WI38 (cell line): ENCODE measurements around the gene EPB41L1.
"Not testable (repeated sequence)": the region's sequence is repeated elsewhere in the genome, so short reads cannot be mapped to it uniquely, and the experiment has no call there.

Source experiments
- H3K4me3 ChIP-seq: 2 replicates; pipeline ENCODE4 v1.5.1; 2011; ENCODE audit warnings: low read depth, mild to moderate bottlenecking, control low read depth, low read length
- CTCF ChIP-seq: IDR thresholded peaks from 2 replicates; pipeline ENCODE4 v1.5.1; 2012; ENCODE audit warnings: low read depth, mild to moderate bottlenecking, control low read depth, low read length

The EPB41L1 gene

DNA sequence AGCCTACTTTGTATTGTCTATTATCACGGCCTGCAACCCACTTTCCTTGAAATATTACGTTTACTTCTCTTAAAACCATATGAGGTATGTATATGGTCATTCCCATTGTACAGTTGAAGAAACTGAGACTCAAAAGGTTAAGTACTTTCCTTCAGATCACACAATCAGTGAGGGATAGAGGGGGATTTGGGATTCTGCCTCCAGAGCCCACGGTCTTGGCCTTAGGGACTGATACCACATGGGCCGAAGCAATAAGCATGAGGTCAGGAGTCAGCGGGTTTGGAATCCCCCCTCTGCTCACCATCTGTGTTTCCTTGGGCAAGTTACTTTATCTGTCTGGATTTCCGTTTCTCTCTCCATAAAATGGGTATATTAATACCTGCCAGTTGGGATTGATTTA lies 19.4 kb upstream of the EPB41L1 start:
- no peak for TF ChIP-seq CTCF
- H3K4me3 ChIP-seq: no peak overlapping the region

- TF ChIP-seq CTCF: no peak
- H3K4me3 ChIP-seq: no peak overlapping the region
Measured at GRCh38 chr20:36135821-36136220, 18.7 kb upstream of the EPB41L1 start.

DNA sequence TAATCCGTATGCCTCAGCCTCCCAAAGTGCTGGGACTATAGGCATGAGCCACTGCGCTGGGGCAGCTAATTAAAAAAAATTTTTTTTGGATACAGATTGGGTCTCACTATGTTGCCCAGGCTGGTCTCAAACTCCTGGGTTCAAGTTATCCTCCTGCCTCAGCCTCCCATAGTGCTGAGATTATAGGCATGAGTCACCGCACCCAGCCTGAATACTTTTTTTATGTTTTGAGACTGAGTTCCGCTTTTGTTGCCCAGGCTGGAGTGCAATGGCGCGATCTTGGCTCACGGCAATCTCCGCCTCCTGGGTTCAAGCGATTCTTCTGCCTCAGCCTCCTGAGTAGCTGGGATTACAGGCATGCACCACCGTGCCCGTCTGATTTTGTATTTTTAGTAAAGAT lies 17.2 kb upstream of the EPB41L1 start:
- not testable (repeated sequence) for H3K4me3 ChIP-seq

DNA sequence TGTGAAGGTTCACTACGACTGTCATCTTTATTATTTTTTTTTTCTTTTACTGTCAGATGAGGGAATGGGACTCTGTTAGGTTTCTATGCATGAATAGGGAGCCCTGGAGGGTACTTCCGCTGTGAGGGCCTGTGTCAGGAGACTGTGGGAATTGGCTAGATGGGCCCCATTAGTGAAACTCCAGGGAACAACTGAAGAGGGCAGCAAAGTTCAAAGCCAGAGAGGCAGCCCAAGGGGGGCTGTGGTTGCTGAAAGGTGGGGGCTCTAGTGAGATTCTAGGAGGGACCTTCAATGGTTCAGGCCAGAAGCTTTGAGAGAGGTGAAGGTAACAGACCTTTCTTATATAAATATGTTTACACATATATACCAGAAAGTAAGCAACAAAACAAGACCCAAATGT lies 13.2 kb upstream of the EPB41L1 start:
- H3K4me3 ChIP-seq: no peak overlapping the region
- TF ChIP-seq CTCF: no peak

GRCh38 chr20:36144336-36144735 lies 10.2 kb upstream of the EPB41L1 start:
- TF ChIP-seq CTCF: no peak
- H3K4me3 ChIP-seq: no peak overlapping the region

GRCh38 chr20:36145877-36146707 lies 8.4 kb upstream of the EPB41L1 start:
- TF ChIP-seq CTCF: no peak
- H3K4me3 ChIP-seq: no peak overlapping the region

DNA sequence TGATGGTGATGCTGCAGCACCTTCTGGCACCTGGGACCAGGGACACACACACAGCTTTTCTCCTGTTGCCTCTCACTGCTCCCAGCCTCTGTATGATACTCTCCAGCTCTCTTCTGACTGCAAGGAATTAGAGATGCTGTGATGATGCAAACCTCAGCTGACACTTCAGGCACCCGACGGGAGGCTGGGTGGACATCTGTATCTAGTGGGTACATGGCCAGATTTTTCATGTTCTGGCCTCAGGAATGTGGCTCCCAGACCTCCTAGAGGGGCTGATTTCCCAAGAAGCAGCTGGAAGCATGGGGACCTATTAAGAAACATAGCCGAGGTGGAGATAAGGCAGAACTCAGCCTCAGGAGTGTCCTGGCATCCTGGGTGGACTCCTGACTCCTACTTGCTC lies 6.8 kb upstream of the EPB41L1 start:
- H3K4me3 ChIP-seq: no peak overlapping the region
- TF ChIP-seq CTCF: no peak

DNA sequence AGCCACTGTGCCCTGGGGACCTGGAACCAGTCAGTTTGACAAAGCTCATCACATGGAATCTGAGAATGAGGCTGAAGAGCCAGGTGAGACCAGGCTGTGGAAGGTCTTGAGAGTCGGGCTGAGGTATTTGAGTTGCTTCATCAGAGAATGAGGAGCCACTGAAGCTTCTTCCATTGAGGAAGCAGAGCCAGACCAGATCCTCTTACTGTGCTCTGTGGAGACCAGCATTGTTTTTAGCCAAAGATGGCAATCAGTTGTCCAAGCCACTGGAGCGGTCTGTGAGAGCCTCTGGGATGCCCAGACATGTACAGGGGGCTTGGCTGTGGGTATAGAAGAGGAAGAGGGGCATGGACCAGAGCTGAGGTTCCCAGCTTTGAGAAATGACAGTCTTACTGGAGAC lies 6.1 kb upstream of the EPB41L1 start:
- no peak for TF ChIP-seq CTCF
- H3K4me3 ChIP-seq: no peak overlapping the region
